ENCODE data around the gene SH3D21. TPM values are rescaled to one million over a fixed set of nuclear protein-coding genes. Genes with fewer than 3 reads are reported as not detected.

Gene SH3D21
- total RNA-seq, 1 donor from 2014 or later, result 6.5 TPM

DNA sequence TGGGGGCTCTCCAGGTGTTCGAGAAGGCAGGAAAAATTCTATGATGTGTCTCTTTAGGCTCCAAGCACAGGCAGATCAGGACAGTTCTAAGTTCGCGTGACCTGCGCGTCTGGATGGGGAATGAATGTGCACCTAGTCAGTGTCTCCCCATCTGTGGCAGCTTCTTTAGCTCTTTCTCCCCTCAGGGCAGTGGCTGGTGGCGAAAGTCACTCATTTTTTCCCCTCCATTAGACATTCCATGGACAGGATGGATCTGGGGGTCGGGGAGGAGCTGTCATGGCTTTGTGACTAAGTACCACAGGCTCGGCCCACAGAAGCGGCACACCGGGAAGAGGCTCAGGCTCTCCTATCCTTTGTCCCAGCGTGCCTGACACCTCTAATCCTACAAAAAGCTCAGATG is 48.3 kb downstream of the SH3D21 start:
- intact Hi-C loops (cut with micrococcal nuclease), result no loop called here

DNA sequence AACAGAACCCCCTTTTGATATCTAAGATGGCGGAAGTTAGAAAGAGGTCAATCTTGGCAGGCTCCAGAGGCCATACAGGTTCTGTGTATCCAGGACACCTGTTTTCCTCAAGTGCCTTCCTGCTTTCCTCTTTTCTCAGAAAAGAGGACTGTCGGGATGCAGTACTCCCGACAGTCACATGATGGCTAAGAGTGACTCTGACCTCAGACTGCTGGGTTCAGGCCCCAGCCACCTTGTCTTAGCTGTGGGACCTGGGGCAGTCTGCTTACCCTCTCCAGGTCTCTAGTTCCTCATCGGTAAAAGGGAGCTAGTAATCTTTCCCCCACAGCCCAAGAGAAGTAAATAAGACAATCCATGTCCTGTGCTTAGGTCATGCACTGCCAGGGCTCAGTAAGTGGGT is 49.6 kb downstream of the SH3D21 start:
- intact Hi-C loops (cut with micrococcal nuclease), result no loop called here

DNA sequence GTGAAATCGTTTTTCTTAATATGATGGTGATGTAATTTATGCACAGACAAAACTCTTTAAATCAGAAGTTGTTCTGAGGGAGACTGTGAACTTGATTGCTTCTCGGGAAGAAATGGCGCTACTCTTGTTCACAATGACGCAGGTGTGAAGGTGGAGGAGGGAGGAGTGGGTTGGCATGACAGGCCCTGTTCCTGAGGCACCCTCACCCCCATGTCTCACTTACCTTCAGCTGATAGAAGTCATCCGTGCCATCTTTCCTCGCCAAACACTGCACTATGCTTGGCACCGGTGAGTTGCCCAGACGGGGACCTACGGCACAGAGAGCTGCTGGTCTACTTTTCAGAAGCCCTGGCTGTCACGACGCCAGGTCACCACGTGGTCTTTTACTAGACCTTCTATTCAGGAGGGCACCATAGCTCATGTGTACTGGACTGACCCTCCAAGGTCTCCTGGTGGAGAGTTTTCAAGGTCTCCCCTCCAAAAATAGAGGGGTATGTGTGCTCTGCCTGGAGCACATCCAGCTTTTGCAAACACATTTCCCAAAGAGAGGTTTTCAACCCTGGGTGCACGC is 52.4 kb downstream of the SH3D21 start:
- intact Hi-C loops (cut with micrococcal nuclease), result no loop called here

DNA sequence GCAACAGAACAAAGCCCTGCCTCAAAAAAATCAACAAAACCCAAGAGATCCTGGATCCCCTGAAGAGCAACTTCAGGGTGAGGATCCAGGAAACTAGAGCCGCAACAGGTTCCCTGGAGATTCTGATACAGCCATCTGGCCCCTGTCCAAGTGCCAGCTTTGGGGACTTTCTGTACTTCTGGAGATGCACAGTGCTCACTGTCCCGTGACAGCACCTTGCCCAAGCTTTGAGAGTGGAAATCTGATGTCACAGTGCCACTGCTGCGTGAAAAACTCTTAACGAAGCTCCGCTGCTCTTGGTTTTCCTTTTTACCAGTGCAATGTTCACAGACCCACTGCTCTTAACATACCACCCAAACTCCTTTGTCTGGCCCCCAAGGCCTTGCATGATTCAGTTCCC is 53.2 kb downstream of the SH3D21 start:
- intact Hi-C loops (cut with micrococcal nuclease), result no loop called here

DNA sequence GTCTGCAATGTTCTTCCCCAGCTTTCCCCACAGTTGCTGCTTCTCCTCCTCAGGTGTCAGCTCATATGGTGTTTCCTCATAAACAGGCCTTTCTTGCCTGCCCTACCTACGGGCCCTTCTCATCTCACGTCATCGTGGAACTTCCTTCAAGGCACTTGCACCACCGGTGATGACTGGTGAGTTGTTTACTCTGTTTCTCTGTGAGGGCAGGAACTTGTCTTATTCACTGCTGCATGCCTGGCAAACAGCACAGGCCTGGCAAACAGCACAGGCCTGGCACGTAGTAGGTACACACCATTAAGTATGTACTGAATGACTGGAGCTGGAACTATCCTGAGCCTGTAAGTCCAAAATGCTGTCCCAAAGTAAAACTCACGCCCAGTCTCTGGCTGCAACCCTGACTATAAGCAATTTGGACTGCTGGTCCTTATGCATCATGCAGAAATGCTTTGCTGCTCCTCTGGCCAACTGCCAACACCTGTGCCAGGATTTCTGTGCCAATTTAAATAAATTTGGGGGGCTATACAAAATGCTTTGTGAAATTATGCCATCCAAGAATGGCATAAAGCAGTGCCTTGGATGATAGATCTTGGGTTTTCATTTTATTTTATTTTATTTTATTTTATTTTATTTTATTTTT is 53.9 kb downstream of the SH3D21 start:
- intact Hi-C loops (cut with micrococcal nuclease), result loop anchor here (1.0 kb wide), 1 partner anchor 9 kb away; no protein-coding TSS in a partner anchor

GRCh38 chr1:36365381-36365780 is 59.2 kb downstream of the SH3D21 start:
- intact Hi-C loops (cut with micrococcal nuclease), result no loop called here

- intact Hi-C loops (cut with micrococcal nuclease), result loop anchor here (1.0 kb wide), 1 partner anchor 20 kb away; no protein-coding TSS in a partner anchor
These were observed 60.0 kb downstream of the SH3D21 start for GRCh38 chr1:36366091-36366661.

DNA sequence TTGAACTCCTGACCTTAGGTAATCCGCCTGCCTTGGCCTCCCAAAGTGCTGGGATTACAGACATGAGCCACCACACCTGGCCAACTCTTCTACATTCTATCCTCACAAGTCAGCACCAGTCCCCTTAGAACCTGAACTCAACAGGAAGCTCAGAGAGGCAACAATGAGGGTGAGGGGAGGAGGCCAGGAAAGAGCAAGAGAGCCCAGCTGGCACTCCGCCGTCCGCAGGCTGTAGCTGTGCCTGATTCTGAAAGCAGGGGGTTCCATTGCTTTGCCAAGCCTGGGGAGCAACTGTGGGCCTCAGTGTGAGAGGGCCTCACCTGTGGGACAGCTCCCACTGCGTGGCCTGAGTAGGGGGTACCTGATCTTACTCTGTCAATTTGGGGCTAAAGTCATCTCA is 60.9 kb downstream of the SH3D21 start:
- intact Hi-C loops (cut with micrococcal nuclease), result no loop called here

- intact Hi-C loops (cut with micrococcal nuclease), result no loop called here
These were observed 61.6 kb downstream of the SH3D21 start for GRCh38 chr1:36367798-36368197.

- intact Hi-C loops (cut with micrococcal nuclease), result loop anchor here (1.0 kb wide), 9 partner anchors 9 to 269 kb away; partner anchors contain the start of genes EVA1B, LSM10, SH3D21 and TRAPPC3
These were observed 63.1 kb downstream of the SH3D21 start for GRCh38 chr1:36369061-36369861.

Other genes starting within 250 kb of the SH3D21 start
- 0.12 TPM in 1 of 2 replicates, not detected in the other for gene TEKT2, start 222.3 kb upstream of the SH3D21 start, total RNA-seq
- gene ADPRS, start 217.5 kb upstream of the SH3D21 start, total RNA-seq, result 24.9 and 27.6 TPM in 2 replicates
- gene COL8A2, start 181.1 kb upstream of the SH3D21 start, total RNA-seq, result not detected in 2 replicates
- 62.8 and 65.8 TPM in 2 replicates for gene TRAPPC3, start 156.9 kb upstream of the SH3D21 start, total RNA-seq
- 256 and 260 TPM in 2 replicates for gene MAP7D1, start 150.2 kb upstream of the SH3D21 start, total RNA-seq
- gene THRAP3, start 81.9 kb upstream of the SH3D21 start, total RNA-seq, result 139 and 146 TPM in 2 replicates
- gene EVA1B, start 17.3 kb downstream of the SH3D21 start, total RNA-seq, result 11.6 and 11.9 TPM in 2 replicates
- gene STK40, start 79.6 kb downstream of the SH3D21 start, total RNA-seq, result 64.6 and 65.7 TPM in 2 replicates
- gene LSM10, start 91.5 kb downstream of the SH3D21 start, total RNA-seq, result 48.3 and 48.6 TPM in 2 replicates
- gene OSCP1, start 144.1 kb downstream of the SH3D21 start, total RNA-seq, result 0.41 TPM in 1 of 2 replicates, not detected in the other
- gene MRPS15, start 158.0 kb downstream of the SH3D21 start, total RNA-seq, result 82.2 and 83.0 TPM in 2 replicates
- 0.95 and 1.1 TPM in 2 replicates for gene CSF3R, start 176.5 kb downstream of the SH3D21 start, total RNA-seq

Data from T-helper 1 cell treated with Interleukin-12 subunit alpha and Interleukin-12 subunit beta and Interleukin-4 antibody, amounts not matched to agents 30 ng/mL and 1 ng/mL, for 36 hours (primary cell).